H1 (cell line): ENCODE results near the gene FRMPD2. TPM values are rescaled to one million over a fixed set of nuclear protein-coding genes. Genes with fewer than 3 reads are reported as not detected.

ENCODE experiments used
- CTCF ChIA-PET: fragments of 300-600 bp; sonication (Branson Sonifier 250); formaldehyde crosslinking; loops from one replicate; lab custom pipeline; 2021; ENCODE audit not compliant: partially characterized antibody; lab: Charles Lee
- POLR2A ChIA-PET: fragments of 300-600 bp; sonication (Branson Sonifier 250); formaldehyde crosslinking; loops from one replicate; lab custom pipeline; 2021; ENCODE audit warnings: inconsistent platforms; ENCODE audit not compliant: partially characterized antibody; lab: Charles Lee
- DNase-seq, 2 experiments: peaks; one replicate each; pipeline versions ENCODE4 v3.0.0 to v3.0.0-alpha.2; 2010 to 2022; ENCODE audit warnings: low spot score in 2 of 2, low read depth in 1 of 2, mixed read lengths in 1 of 2
- FAIRE-seq: peaks from 2 replicates; lab custom pipeline; 2011; peaks lifted over from hg19 to GRCh38; lab: Jason Lieb, UNC
- H2AFZ ChIP-seq: 2 replicates; pipeline ENCODE4 v1.8.1; 2012; ENCODE audit warnings: low read length, inconsistent platforms
- H2AK5ac ChIP-seq: 2 replicates; pipeline ENCODE4 v1.6.1; 2013; ENCODE audit warnings: low read depth, low read length
- H2BK120ac ChIP-seq: replicated peaks from 2 replicates; pipeline ENCODE3; 2013; ENCODE audit warnings: low read depth, low read length, inconsistent platforms
- H2BK12ac ChIP-seq: 2 replicates; pipeline ENCODE4 v1.6.1; 2013; ENCODE audit warnings: low read depth, low read length
- H2BK15ac ChIP-seq: 2 replicates; pipeline ENCODE4 v1.6.1; 2013; ENCODE audit warnings: low read length
- H2BK20ac ChIP-seq: 2 replicates; pipeline ENCODE4 v1.6.1; 2013; ENCODE audit warnings: low read length
- H2BK5ac ChIP-seq: 2 replicates; pipeline ENCODE4 v1.6.1; 2013; ENCODE audit warnings: low read depth, low read length
- H3K14ac ChIP-seq: 2 replicates; pipeline ENCODE4 v1.6.1; 2013; ENCODE audit warnings: inconsistent platforms; ENCODE audit not compliant: insufficient read length
- H3K18ac ChIP-seq: 2 replicates; pipeline ENCODE4 v1.6.1; 2013; ENCODE audit warnings: low read length; ENCODE audit errors: extremely low read depth
- H3K23ac ChIP-seq: 2 replicates; pipeline ENCODE4 v1.6.1; 2013; ENCODE audit warnings: inconsistent platforms; ENCODE audit not compliant: insufficient read length
- H3K23me2 ChIP-seq: 2 replicates; pipeline ENCODE4 v1.6.1; 2013; ENCODE audit warnings: low read depth, low read length
- H3K27ac ChIP-seq: 2 replicates; pipeline ENCODE4 v1.6.1; 2011; ENCODE audit warnings: low read depth, low read length, inconsistent platforms
- H3K27me3 ChIP-seq, 4 experiments: replicated peaks in 1 of 4; 1 replicate in 1 of 4; 2 replicates in 3 of 4; pipeline versions ENCODE4 v1.6.1 to v1.8.1; 2011 to 2013; ENCODE audit warnings: low read length in 3 of 4, mild to moderate bottlenecking in 3 of 4, inconsistent platforms in 2 of 4, mixed read lengths in 2 of 4, moderate library complexity in 1 of 4; ENCODE audit not compliant: control insufficient read depth in 3 of 4, insufficient read depth in 3 of 4; ENCODE audit errors: extremely low read depth in 1 of 4
- H3K36me3 ChIP-seq, 4 experiments: 2 replicates each; pipeline versions ENCODE4 v1.6.1 to v1.8.1; 2011 to 2013; ENCODE audit warnings: mild to moderate bottlenecking in 4 of 4, low read length in 3 of 4, moderate library complexity in 2 of 4, control low read depth in 1 of 4, inconsistent platforms in 1 of 4; ENCODE audit not compliant: insufficient read depth in 4 of 4, control insufficient read depth in 2 of 4
- H3K4ac ChIP-seq: replicated peaks from 2 replicates; pipeline ENCODE3; 2013; ENCODE audit warnings: low read length, low read depth, mixed read lengths, inconsistent platforms; ENCODE audit not compliant: insufficient read length
- H3K4me1 ChIP-seq, 4 experiments: replicated peaks in 1 of 4; 1 replicate in 1 of 4; 2 replicates in 3 of 4; pipeline versions ENCODE4 v1.6.1 to v1.8.1; 2011 to 2013; ENCODE audit warnings: low read length in 3 of 4, inconsistent platforms in 2 of 4, mixed read lengths in 1 of 4; ENCODE audit not compliant: insufficient read depth in 4 of 4, control insufficient read depth in 3 of 4
- H3K4me2 ChIP-seq, 2 experiments: 2 replicates each; pipeline versions ENCODE4 v1.6.1 to v1.8.1; 2011 to 2013; ENCODE audit warnings: low read depth in 2 of 2, low read length in 2 of 2, control low read depth in 1 of 2, inconsistent platforms in 1 of 2, mild to moderate bottlenecking in 1 of 2; ENCODE audit not compliant: insufficient read depth in 1 of 2
- H3K4me3 ChIP-seq, 4 experiments: fragments of 200-600, 300-600 bp in 1 of 4; sonication (generic), shearing (Covaris generic), sonication (Bioruptor Twin) in 1 of 4; 2 replicates each; pipeline versions ENCODE4 v1.5.1 to v1.8.1; 2011 to 2016; ENCODE audit warnings: low read length in 4 of 4, low read depth in 3 of 4, control low read depth in 2 of 4, inconsistent platforms in 2 of 4, mild to moderate bottlenecking in 2 of 4, mixed read lengths in 1 of 4, moderate library complexity in 1 of 4; ENCODE audit not compliant: insufficient read depth in 2 of 4; ENCODE audit errors: extremely low read depth in 1 of 4
- H3K56ac ChIP-seq: replicated peaks from 2 replicates; pipeline ENCODE3; 2013; ENCODE audit warnings: low read depth, mild to moderate bottlenecking, mixed read lengths, low read length, inconsistent platforms; ENCODE audit not compliant: insufficient read length
- H3K79me1 ChIP-seq: 2 replicates; pipeline ENCODE4 v1.6.1; 2013; ENCODE audit warnings: low read depth, low read length, control low read depth
- H3K79me2 ChIP-seq, 2 experiments: 2 replicates each; pipeline versions ENCODE4 v1.6.1 to v1.8.1; 2012 to 2013; ENCODE audit warnings: low read length in 2 of 2, mild to moderate bottlenecking in 2 of 2, inconsistent platforms in 1 of 2; ENCODE audit not compliant: insufficient read depth in 2 of 2, control insufficient read depth in 1 of 2
- H3K9ac ChIP-seq, 4 experiments: replicated peaks in 1 of 4; 1 replicate in 1 of 4; 2 replicates in 3 of 4; pipeline versions ENCODE4 v1.6.1 to v1.8.1; 2011 to 2013; ENCODE audit warnings: low read depth in 3 of 4, low read length in 3 of 4, control low read depth in 2 of 4, mild to moderate bottlenecking in 2 of 4, moderate library complexity in 2 of 4, inconsistent platforms in 1 of 4; ENCODE audit errors: extremely low read depth in 1 of 4
- H3K9me3 ChIP-seq, 2 experiments: 2 replicates each; pipeline versions ENCODE4 v1.6.1 to v1.8.1; 2012 to 2013; ENCODE audit warnings: mild to moderate bottlenecking in 2 of 2, moderate library complexity in 2 of 2, control low read depth in 1 of 2, inconsistent platforms in 1 of 2, low read depth in 1 of 2, low read length in 1 of 2, mixed read lengths in 1 of 2; ENCODE audit not compliant: insufficient read depth in 2 of 2
- H4K20me1 ChIP-seq, 2 experiments: replicated peaks in 1 of 2; 2 replicates each; pipeline versions ENCODE3 to v1.8.1; 2011 to 2013; ENCODE audit warnings: inconsistent platforms in 2 of 2, low read length in 2 of 2, mild to moderate bottlenecking in 1 of 2; ENCODE audit not compliant: insufficient read depth in 2 of 2, control insufficient read depth in 1 of 2
- H4K5ac ChIP-seq: 2 replicates; pipeline ENCODE4 v1.6.1; 2013; ENCODE audit warnings: low read length, low read depth, mixed read lengths, inconsistent platforms; ENCODE audit not compliant: insufficient read length
- H4K8ac ChIP-seq: 2 replicates; pipeline ENCODE4 v1.8.0; 2013; ENCODE audit warnings: mild to moderate bottlenecking, moderate library complexity, low read length, inconsistent platforms; ENCODE audit not compliant: insufficient read depth; ENCODE audit errors: extremely low read depth
- H4K91ac ChIP-seq: replicated peaks from 2 replicates; pipeline ENCODE3; 2013; ENCODE audit warnings: low read length, mixed read lengths, inconsistent platforms; ENCODE audit not compliant: insufficient read length
- CEBPB ChIP-seq: IDR thresholded peaks from 2 replicates; pipeline ENCODE4 v1.6.1; 2012; ENCODE audit warnings: low read depth, low read length
- CHD2 ChIP-seq: IDR thresholded peaks from 2 replicates; pipeline ENCODE4 v1.6.1; 2012; ENCODE audit warnings: low read length, improper control_type of control experiment
- CTCF ChIP-seq, 3 experiments: IDR thresholded peaks; 1 replicate in 2 of 3; 2 replicates in 1 of 3; pipeline versions ENCODE4 v1.5.1 to v1.6.1; 2011; ENCODE audit warnings: low read length in 3 of 3, mild to moderate bottlenecking in 3 of 3, inconsistent platforms in 2 of 3, low read depth in 1 of 3, moderate library complexity in 1 of 3; ENCODE audit not compliant: insufficient read depth in 1 of 3; ENCODE audit errors: control extremely low read depth in 1 of 3
- EP300 ChIP-seq, 2 experiments: IDR thresholded peaks; 1 replicate in 1 of 2; 2 replicates in 1 of 2; pipeline ENCODE4 v1.6.1; 2011 to 2012; ENCODE audit warnings: low read depth in 2 of 2, low read length in 2 of 2, mild to moderate bottlenecking in 2 of 2, borderline replicate concordance in 1 of 2, inconsistent platforms in 1 of 2, moderate library complexity in 1 of 2
- JUN ChIP-seq: IDR thresholded peaks from 2 replicates; pipeline ENCODE4 v1.6.1; 2011; ENCODE audit warnings: low read depth, mild to moderate bottlenecking, improper control_type of control experiment, low read length
- JUND ChIP-seq: IDR thresholded peaks from 2 replicates; pipeline ENCODE4 v1.6.1; 2011; ENCODE audit warnings: mild to moderate bottlenecking, improper control_type of control experiment, low read length
- KDM4A ChIP-seq: IDR thresholded peaks from one replicate; pipeline ENCODE4 v1.7.1; 2012; ENCODE audit warnings: low read depth, mild to moderate bottlenecking, moderate library complexity, low read length, inconsistent platforms; ENCODE audit not compliant: severe bottlenecking
- PHF8 ChIP-seq: fragments of 200-600 bp; sonication (generic); conservative IDR thresholded peaks from 2 replicates; pipeline ENCODE4 v1.7.1; 2012; ENCODE audit warnings: low read depth, mild to moderate bottlenecking, inconsistent platforms, low read length, moderate library complexity
- RNF2 ChIP-seq: fragments of 200-900, 300-1000 bp; sonication (generic); IDR thresholded peaks from 2 replicates; pipeline ENCODE4 v1.7.1; 2016; ENCODE audit warnings: borderline replicate concordance, low read depth, mild to moderate bottlenecking, antibody characterized with exemption, low read length; ENCODE audit not compliant: poor library complexity, severe bottlenecking; ENCODE audit errors: missing control alignments
- RXRA ChIP-seq: IDR thresholded peaks from 2 replicates; pipeline ENCODE4 v1.6.1; 2011; ENCODE audit warnings: low read depth, mild to moderate bottlenecking, low read length, moderate library complexity; ENCODE audit not compliant: insufficient read depth
- SP1 ChIP-seq: IDR thresholded peaks from 2 replicates; pipeline ENCODE4 v1.6.1; 2011; ENCODE audit warnings: low read depth, low read length
- TEAD4 ChIP-seq: IDR thresholded peaks from 2 replicates; pipeline ENCODE4 v1.6.1; 2012; ENCODE audit warnings: low read depth, low read length, inconsistent platforms, mixed read lengths
- ZNF274 ChIP-seq: IDR thresholded peaks from 2 replicates; pipeline ENCODE4 v1.7.0; 2012; ENCODE audit warnings: low read length, borderline replicate concordance; ENCODE audit errors: extremely low read depth
- polyA plus RNA-seq, 7 experiments: library from polyadenylated mRNA; depleted of rRNA in 3 of 7; stranded (reverse) in 5 of 7; unstranded in 2 of 7; fragments of >200 nt in 5 of 7; fragments of 200-250 nt in 2 of 7; gene quantifications; 1 replicate in 5 of 7; 2 replicates in 1 of 7; 4 replicates in 1 of 7; pipeline versions ENCODE4 v1.2.1 to v1.2.3, GENCODE V29; 2011 to 2013; ENCODE audit warnings: missing spikeins in 2 of 7, mixed read lengths in 2 of 7
- total RNA-seq: library from RNA; stranded (reverse); fragmentation: NEBNext Ultra II Directional; extraction: Animal tissue kit (Norgen Biotek cat#: 25700); gene quantifications from 2 replicates; pipeline ENCODE4 v1.2.1, GENCODE V29; 2021

FRMPD2 gene
- total and polyA plus RNA-seq, 2 of the 8 experiments (the other 6 are each of a cell fraction or from before 2014, with no cell fraction given) = 0.07 to 0.47 TPM

- no peak overlapping the region for H3K23ac ChIP-seq
- POLR2A ChIA-PET = no interaction called here
- no peak overlapping the region for H2BK15ac ChIP-seq
- H3K36me3 ChIP-seq = no peaks in the 10 kb centered on the region
- H4K5ac ChIP-seq = no peak overlapping the region
- FAIRE-seq = no peak
- H2AFZ ChIP-seq = no peak overlapping the region
- no peak overlapping the region for H4K91ac ChIP-seq
- no peaks in the 10 kb centered on the region for H3K23me2 ChIP-seq
- H2BK12ac ChIP-seq = no peak overlapping the region
- H2BK5ac ChIP-seq = no peak overlapping the region
- no peak overlapping the region for H3K4me3 ChIP-seq
- no peak overlapping the region for H3K4me2 ChIP-seq
- no peak overlapping the region for H3K14ac ChIP-seq
- no peaks in the 10 kb centered on the region for H3K27me3 ChIP-seq
- CTCF ChIA-PET = interaction anchor here (0.8 to 6.4 kb wide), 8 partner anchors 9 to 73 kb away, joined by 3 to 46 read pairs (median 4); no protein-coding TSS in a partner anchor
- no peak for DNase-seq
- H3K9me3 ChIP-seq = no peaks in the 10 kb centered on the region
- no peaks in the 10 kb centered on the region for H4K20me1 ChIP-seq
- no peak overlapping the region for H4K8ac ChIP-seq
- no peaks in the 10 kb centered on the region for H3K79me1 ChIP-seq
- no peak overlapping the region for H2BK120ac ChIP-seq
- H3K18ac ChIP-seq = no peak overlapping the region
- no peaks in the 10 kb centered on the region for H3K4me1 ChIP-seq
- no peak overlapping the region for H3K4ac ChIP-seq
- H3K9ac ChIP-seq = no peak overlapping the region
- H3K56ac ChIP-seq = no peak overlapping the region
- no peak overlapping the region for H2AK5ac ChIP-seq
- H3K79me2 ChIP-seq = no peaks in the 10 kb centered on the region
- no peak overlapping the region for H3K27ac ChIP-seq
- H2BK20ac ChIP-seq = no peak overlapping the region
- TF ChIP-seq CTCF (IDR thresholded peaks at IDR 0.05; ENCODE audit: control extremely low read depth in 1 of 3, insufficient read depth in 1 of 3, low read depth in 1 of 3, low read length in 3 of 3) = no peak
- no peak for TF ChIP-seq SP1
- TF ChIP-seq TEAD4 = no peak
- TF ChIP-seq EP300 (IDR thresholded peaks at IDR 0.05; ENCODE audit: borderline replicate concordance in 1 of 2, low read depth in 2 of 2, low read length in 2 of 2) = no peak
- TF ChIP-seq RNF2 = no peak
- no peak for TF ChIP-seq PHF8
- no peak for TF ChIP-seq ZNF274
- TF ChIP-seq KDM4A = no peak
- no peak for TF ChIP-seq JUND
- no peak for TF ChIP-seq JUN
- no peak for TF ChIP-seq CHD2
- no peak for TF ChIP-seq CEBPB
- no peak for TF ChIP-seq RXRA
Observed at GRCh38 chr10:48216204-48216505, 58.3 kb downstream of the FRMPD2 start.
